B cell (primary cell): ENCODE results near the gene PCDH9. TPM values are rescaled to one million over a fixed set of nuclear protein-coding genes. Genes with fewer than 3 reads are reported as not detected.

Experiments
- ATAC-seq: fragments of 200-7000 bp; cut with Tn5 transposase; one replicate; pipeline ENCODE4 v1.10.0; 2021; ENCODE audit warnings: low read depth, mild to moderate bottlenecking, moderate number of reproducible peaks, moderate library complexity
- CTCF ChIA-PET: fragments of 350-600 bp; sonication (Branson Sonifier 250); formaldehyde crosslinking; loops from one replicate; lab custom pipeline; 2021; ENCODE audit warnings: antibody characterized with exemption, inconsistent platforms; lab: Charles Lee
- POLR2A ChIA-PET: fragments of 350-600 bp; sonication (Branson Sonifier 250); formaldehyde crosslinking; loops from one replicate; lab custom pipeline; 2021; ENCODE audit warnings: antibody characterized with exemption; lab: Charles Lee
- DNase-seq: peaks from one replicate; pipeline ENCODE4 v3.0.0; 2013
- H2AFZ ChIP-seq: 2 replicates; pipeline ENCODE4 v1.6.1; 2012; ENCODE audit warnings: mild to moderate bottlenecking, low read depth, low read length; ENCODE audit not compliant: insufficient read depth, poor library complexity, severe bottlenecking
- H3K27ac ChIP-seq, 2 donors: 1 replicate in 1 of 2; 2 replicates in 1 of 2; pipeline ENCODE4 v1.5.1; 2012 to 2013; ENCODE audit warnings: low read length in 2 of 2, mild to moderate bottlenecking in 2 of 2, moderate library complexity in 1 of 2
- H3K27me3 ChIP-seq, 4 experiments: fragments of 200-600 bp in 1 of 4; sonication (generic) in 1 of 4; replicated peaks in 1 of 4; 1 replicate in 2 of 4; 2 replicates in 2 of 4; pipeline versions ENCODE4 v1.6.1 to v1.7.0; 2013 to 2016; ENCODE audit warnings: low read length in 3 of 4, mild to moderate bottlenecking in 2 of 4, mixed read lengths in 1 of 4, moderate library complexity in 1 of 4; ENCODE audit not compliant: insufficient read depth in 4 of 4, control insufficient read depth in 3 of 4; ENCODE audit errors: control extremely low read depth in 1 of 4
- H3K36me3 ChIP-seq, 2 experiments: replicated peaks in 1 of 2; 1 replicate in 1 of 2; 2 replicates in 1 of 2; pipeline versions ENCODE4 v1.6.1 to v1.7.1; 2013; ENCODE audit warnings: low read length in 1 of 2; ENCODE audit not compliant: insufficient read depth in 2 of 2, control insufficient read depth in 1 of 2; ENCODE audit errors: control extremely low read depth in 1 of 2, extremely low read depth in 1 of 2
- H3K4me1 ChIP-seq, 2 donors: fragments of 200-600 bp in 1 of 2; sonication (generic) in 1 of 2; 1 replicate in 1 of 2; 2 replicates in 1 of 2; pipeline versions ENCODE4 v1.5.1 to v1.6.1; 2013 to 2017; ENCODE audit warnings: low read length in 2 of 2; ENCODE audit not compliant: control insufficient read depth in 2 of 2, insufficient read depth in 2 of 2
- H3K4me2 ChIP-seq: replicated peaks from 2 replicates; pipeline ENCODE3; 2012; ENCODE audit warnings: mild to moderate bottlenecking, low read depth, low read length; ENCODE audit not compliant: poor library complexity, severe bottlenecking
- H3K4me3 ChIP-seq, 5 experiments: fragments of 200-600 bp in 1 of 5; sonication (generic) in 1 of 5; 1 replicate in 3 of 5; 2 replicates in 2 of 5; pipeline versions ENCODE4 v1.5.1 to v1.7.0; 2011 to 2016; ENCODE audit warnings: low read length in 4 of 5, mild to moderate bottlenecking in 4 of 5, low read depth in 2 of 5, control low read depth in 1 of 5, moderate library complexity in 1 of 5; ENCODE audit not compliant: insufficient read depth in 1 of 5; ENCODE audit errors: control extremely low read depth in 1 of 5, extremely low read depth in 1 of 5
- H3K79me2 ChIP-seq: fragments of 200-600 bp; sonication (generic); one replicate; pipeline ENCODE4 v1.6.0; 2016; ENCODE audit warnings: low read length; ENCODE audit not compliant: control insufficient read depth, insufficient read depth
- H3K9ac ChIP-seq: fragments of 200-600 bp; sonication (generic); 2 replicates; pipeline ENCODE4 v1.6.1; 2017; ENCODE audit warnings: mild to moderate bottlenecking, low read length, moderate library complexity
- H3K9me3 ChIP-seq, 3 donors: one replicate each; pipeline versions ENCODE4 v1.6.1 to v1.7.1; 2013; ENCODE audit warnings: low read length in 2 of 3; ENCODE audit not compliant: control insufficient read depth in 2 of 3, insufficient read depth in 1 of 3; ENCODE audit errors: control extremely low read depth in 1 of 3
- H4K20me1 ChIP-seq: 2 replicates; pipeline ENCODE4 v1.6.0; 2012; ENCODE audit warnings: mild to moderate bottlenecking, low read length; ENCODE audit not compliant: insufficient read depth, control insufficient read depth, poor library complexity, severe bottlenecking
- H3K27ac Mint-ChIP-seq: one replicate; pipeline ENCODE4 v1.8.0; 2021; ENCODE audit warnings: mixed read lengths
- H3K27me3 Mint-ChIP-seq: one replicate; pipeline ENCODE4 v1.8.0; 2021; ENCODE audit warnings: mixed read lengths
- H3K4me1 Mint-ChIP-seq: one replicate; pipeline ENCODE4 v1.8.0; 2021; ENCODE audit warnings: mixed read lengths
- H3K4me3 Mint-ChIP-seq: one replicate; pipeline ENCODE4 v1.8.0; 2021; ENCODE audit warnings: mixed read lengths
- H3K9me3 Mint-ChIP-seq: one replicate; pipeline ENCODE4 v1.8.0; 2022; ENCODE audit warnings: mixed read lengths; ENCODE audit not compliant: insufficient read depth
- CTCF ChIP-seq: fragments of 200-600 bp; IDR thresholded peaks from one replicate; pipeline ENCODE4 v1.8.0; 2022; ENCODE audit warnings: antibody characterized with exemption, mild to moderate bottlenecking
- EZH2 ChIP-seq: IDR thresholded peaks from 2 replicates; pipeline ENCODE4 v1.6.1; 2012; ENCODE audit warnings: borderline replicate concordance, low read depth, mild to moderate bottlenecking, moderate library complexity, low read length; ENCODE audit not compliant: insufficient read depth, poor library complexity, severe bottlenecking
- whole genome bisulfite sequencing: methylation state at CpG from one replicate; pipeline ENCODE4 v1.1.5; 2013; ENCODE audit warnings: missing lambda C conversion rate; ENCODE audit not compliant: insufficient coverage; 5-methylcytosine and 5-hydroxymethylcytosine counted together
- intact Hi-C: fragments of 100-400 bp; cut with micrococcal nuclease; formaldehyde crosslinking; loops from one replicate; pipeline ENCODE4 v1.10.0; 2022
- polyA plus RNA-seq: library from polyadenylated mRNA; depleted of rRNA; stranded (reverse); fragments of >200 nt; gene quantifications from 2 replicates; pipeline ENCODE4 v1.2.3, GENCODE V29; 2012
- total RNA-seq, 2 donors: library from RNA; stranded (reverse); fragments of 120-200 nt in 1 of 2; gene quantifications; 1 replicate in 1 of 2; 2 replicates in 1 of 2; pipeline versions ENCODE4 v1.2.3 to v1.2.4, GENCODE V29; 2013 to 2022

PCDH9 gene
- total and polyA plus RNA-seq, 2 donors (not counting 1 experiment from before 2014, with no cell fraction given) = 13.1 to 21.8 TPM

DNA sequence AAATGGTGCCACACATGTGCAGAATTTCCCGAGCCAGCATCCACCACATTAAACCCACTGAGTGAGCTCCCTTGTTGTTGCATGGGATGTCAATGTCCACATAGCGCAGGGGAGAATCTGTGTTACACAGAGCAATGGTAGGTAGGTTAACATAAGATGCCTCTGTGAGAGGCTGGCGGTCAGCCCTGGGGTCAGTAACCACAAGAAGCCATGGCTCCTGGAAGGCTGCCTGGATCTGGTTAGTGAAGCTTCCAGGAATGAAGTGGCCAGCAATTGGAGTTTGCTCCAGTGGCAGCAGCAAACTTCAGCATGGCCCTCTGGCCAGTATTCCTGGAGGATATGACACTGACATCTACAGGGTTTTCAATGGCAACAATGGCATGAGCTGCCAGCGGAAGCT is 37.0 kb upstream of the PCDH9 start:
- Mint-ChIP-seq H3K4me1 (no peaks in the 10 kb centered on the region), H3K9me3 (peaks cover 2% of the 10 kb centered on the region), H3K27me3 (no peaks in the 10 kb centered on the region), H3K27ac (no peak overlapping the region), H3K4me3 (no peak overlapping the region)
- H3K79me2 ChIP-seq = no peaks in the 10 kb centered on the region
- no peaks in the 10 kb centered on the region for H3K27me3 ChIP-seq
- POLR2A ChIA-PET = no interaction called here
- CTCF ChIA-PET = no interaction called here
- H4K20me1 ChIP-seq = no peaks in the 10 kb centered on the region
- DNase-seq (no peak), ATAC-seq (no peak)
- H3K36me3 ChIP-seq = no peaks in the 10 kb centered on the region
- H3K27ac ChIP-seq = no peak overlapping the region
- 100% methylated on average over 2 of the region's 4 CpGs for WGBS
- H3K9me3 ChIP-seq = no peaks in the 10 kb centered on the region
- H2AFZ ChIP-seq = no peak overlapping the region
- no peaks in the 10 kb centered on the region for H3K4me1 ChIP-seq
- H3K4me2 ChIP-seq = no peak overlapping the region
- intact Hi-C loops = no loop called here
- H3K4me3 ChIP-seq = no peak overlapping the region
- no peak overlapping the region for H3K9ac ChIP-seq
- TF ChIP-seq CTCF (no peak), EZH2 (no peak)

- TF ChIP-seq CTCF (no peak), EZH2 (no peak)
- H3K27me3 Mint-ChIP-seq = no peaks in the 10 kb centered on the region
- intact Hi-C loops = no loop called here
Observed at GRCh38 chr13:67259208-67259607, 29.1 kb upstream of the PCDH9 start.

More at GRCh38 chr13:67259208-67259607, 29.1 kb upstream of the PCDH9 start:
- no peak overlapping the region for H3K27ac Mint-ChIP-seq
- Histone ChIP-seq H3K4me1 (no peaks in the 10 kb centered on the region), H4K20me1 (no peaks in the 10 kb centered on the region), H3K27me3 (no peaks in the 10 kb centered on the region), H3K4me3 (no peak overlapping the region), H3K4me2 (no peak overlapping the region), H3K9me3 (no peaks in the 10 kb centered on the region), H3K27ac (no peak overlapping the region), H3K36me3 (no peaks in the 10 kb centered on the region), H3K79me2 (no peaks in the 10 kb centered on the region), H3K9ac (no peak overlapping the region), H2AFZ (no peak overlapping the region)
- H3K4me3 Mint-ChIP-seq = no peak overlapping the region
- no peaks in the 10 kb centered on the region for H3K4me1 Mint-ChIP-seq
- WGBS = 82% methylated on average over 3 of the region's 5 CpGs
- CTCF ChIA-PET = no interaction called here
- POLR2A ChIA-PET = no interaction called here
- DNase-seq = no peak
- peaks cover 2% of the 10 kb centered on the region for H3K9me3 Mint-ChIP-seq
- ATAC-seq = no peak
